Measurements from ENCODE around the gene PLA2G7.
"Not testable (repeated sequence)": the region's sequence is repeated elsewhere in the genome, so short reads cannot be mapped to it uniquely, and the experiment has no call there.

The PLA2G7 gene

DNA sequence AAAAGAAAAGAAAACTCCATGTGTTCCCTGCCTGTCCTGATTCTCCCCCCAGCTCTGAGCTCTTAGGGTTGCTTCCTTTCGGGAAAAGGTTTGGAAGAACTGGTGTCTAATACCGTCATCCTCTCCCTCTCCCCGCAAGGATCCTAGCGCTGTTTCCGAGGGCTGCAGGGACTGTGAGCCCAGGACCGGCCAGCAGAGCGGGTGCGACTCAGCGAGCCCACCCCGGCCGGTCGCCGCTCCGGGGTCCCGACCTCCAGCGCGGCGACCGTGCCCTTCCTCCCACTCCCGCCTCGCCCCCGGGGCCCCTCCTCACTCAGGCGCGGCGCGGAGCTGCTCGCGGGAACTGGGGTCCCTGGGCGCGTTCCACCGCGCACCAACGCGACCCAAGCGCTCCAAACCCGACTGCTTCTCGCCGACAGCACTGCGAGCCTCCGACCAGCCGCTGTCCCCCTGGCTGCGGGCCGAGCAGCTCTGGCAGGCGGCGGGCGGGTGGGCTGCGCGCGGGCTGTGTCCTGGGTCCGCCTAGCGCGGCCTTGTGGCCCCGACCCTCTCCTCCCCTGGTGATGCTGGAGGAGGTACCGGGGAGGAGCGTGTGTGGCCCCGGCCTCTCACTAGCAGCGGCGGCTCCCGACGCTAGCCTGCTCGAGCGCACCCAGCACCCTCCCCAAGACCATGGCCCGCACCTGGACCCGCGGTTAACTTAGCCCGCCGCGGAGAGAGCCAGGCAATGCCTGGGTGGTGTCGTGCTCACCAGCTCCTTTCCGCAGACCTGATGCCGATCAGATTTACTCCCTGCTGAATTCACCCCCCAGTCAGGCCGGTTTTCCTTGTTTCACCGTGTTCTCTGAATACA, at the start of gene PLA2G7:
PLA2G7 (minus strand) TSS at position 509 of the 853 bp plus-strand sequence. CDS start 12,484 bp downstream, outside the sequence.
- no peak for DNase-seq (ENCODE audit: low read depth, low spot score)

DNA sequence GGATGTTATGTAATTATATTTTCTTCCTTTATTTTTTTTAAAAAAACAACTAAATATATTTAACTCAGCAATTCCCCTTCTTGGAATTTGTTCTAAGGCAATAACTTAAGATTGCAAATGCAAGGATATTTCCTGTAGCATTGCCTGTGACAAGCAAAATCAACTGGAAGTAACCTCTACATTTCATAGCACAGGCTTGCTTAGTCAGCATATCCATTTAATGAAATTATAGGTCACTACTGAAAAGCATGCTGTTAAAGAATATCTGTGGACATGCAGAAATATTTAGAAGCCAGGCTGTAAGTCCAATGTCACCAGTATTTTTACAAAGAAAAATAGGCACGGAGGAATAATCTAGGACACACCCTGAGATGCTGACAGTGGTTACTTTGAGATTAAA, 49.4 kb upstream of the PLA2G7 start:
- DNase-seq (ENCODE audit: low read depth, low spot score), result no peak

DNA sequence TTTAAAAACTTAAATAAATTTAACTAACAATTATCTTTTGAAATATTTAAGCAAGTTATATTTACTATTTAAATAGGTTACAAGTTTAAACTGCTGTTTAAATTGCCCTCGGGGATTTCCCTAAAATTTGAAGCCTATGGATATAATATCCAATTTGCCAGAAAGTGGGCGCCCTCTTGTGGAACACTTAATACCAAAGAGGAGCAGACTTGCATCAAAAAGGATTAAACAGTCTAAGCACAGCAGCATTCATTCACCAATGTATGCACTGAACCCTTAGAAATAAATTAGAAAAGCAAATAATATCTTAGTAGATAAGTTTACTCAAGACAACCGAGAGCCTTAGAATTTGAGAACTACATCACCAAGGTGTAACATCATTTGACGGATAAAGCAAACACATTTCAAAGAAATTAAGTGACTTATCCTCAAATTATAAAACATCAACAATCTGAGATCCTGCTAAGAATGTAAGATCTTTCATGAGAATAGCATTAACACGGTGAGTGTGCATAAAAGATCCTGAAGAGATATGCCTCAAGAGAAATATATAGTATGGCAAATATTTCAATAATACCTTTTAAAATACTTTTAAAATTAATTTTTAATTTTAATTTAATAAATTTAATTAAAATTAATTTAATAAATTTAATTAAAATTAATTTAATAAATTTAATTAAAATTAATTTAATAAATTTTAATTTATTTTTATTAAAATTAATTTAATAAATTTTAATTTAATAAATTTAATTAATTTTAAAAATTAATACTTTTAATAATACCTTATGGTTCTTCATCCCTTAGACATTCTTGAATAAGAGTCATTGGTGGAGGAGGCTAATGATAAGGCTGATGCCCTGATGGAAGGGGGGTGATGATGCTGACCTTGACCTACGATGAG, 46.6 kb upstream of the PLA2G7 start:
- peak; percentile 9 for DNase-seq (ENCODE audit: low read depth, low spot score)

DNA sequence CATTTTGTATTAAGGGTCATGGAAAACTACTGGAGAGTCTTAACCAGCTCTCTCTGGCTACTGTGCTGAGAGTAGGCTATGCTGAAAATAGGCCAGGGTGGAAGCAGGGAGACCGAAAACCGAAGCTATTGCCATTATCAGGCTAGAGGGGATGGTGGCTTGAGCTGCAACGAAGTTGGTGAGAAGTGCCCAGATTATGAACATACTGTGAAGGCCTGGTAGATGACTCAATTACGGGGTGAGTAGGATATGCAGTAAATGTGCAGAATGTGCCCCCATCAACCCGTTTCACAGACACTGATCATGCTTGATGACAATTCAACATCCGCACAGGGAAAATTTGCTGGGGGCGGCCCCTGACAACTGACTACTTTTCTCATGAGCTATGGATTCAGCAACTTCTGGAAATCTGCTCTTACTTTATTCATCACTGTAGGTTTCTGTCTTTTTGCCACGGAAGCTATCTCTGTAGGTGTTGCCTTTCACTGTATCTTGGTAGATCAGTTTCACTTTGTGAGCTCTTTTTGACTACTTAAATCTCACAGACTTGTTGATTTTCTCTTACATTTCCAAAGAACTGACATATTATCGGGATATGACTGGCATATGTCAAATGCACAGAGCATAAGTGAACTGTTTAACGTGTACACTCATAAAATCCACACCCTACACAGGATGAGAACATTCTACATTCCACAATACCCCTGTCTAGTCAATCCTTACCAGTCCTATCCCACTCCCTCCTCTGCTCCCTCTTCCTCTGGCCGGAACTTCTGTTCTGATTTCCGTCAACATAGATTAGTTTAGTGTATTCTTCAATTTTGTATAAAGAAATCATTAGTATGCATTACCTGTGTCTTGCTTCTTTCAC, 42.5 kb upstream of the PLA2G7 start:
- DNase-seq (ENCODE audit: low read depth, low spot score), result no peak

DNA sequence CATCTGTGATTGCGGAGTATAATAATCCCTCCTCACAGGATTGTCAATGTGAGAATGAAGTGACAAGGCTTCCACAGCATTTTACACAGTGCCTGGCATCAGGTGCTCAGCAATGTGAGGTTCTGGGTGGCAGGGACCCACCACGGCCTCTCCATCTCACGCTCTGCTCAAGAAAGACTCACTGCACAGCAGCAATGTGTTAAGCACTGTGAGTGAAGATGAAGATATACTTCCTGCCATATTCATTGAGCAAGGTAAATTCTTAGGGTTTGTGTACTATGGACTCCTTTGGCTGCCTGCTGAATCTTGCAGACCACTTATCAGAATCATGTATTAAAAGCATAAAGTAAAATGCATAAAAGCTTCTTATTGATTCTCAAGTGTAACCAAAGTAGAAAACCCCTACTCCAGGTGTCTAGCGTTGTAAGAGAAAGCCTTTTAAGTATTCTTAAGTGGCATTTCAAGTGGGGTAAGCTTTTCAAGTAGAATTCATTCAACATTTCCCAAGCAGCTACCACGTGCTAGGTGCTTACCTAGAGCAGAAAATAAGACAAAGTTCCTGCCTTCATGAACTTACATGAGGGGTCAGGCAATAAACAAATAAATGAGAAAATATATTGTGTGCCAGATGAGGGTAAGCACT, 41.0 kb upstream of the PLA2G7 start:
- DNase-seq (ENCODE audit: low read depth, low spot score), result no peak

DNA sequence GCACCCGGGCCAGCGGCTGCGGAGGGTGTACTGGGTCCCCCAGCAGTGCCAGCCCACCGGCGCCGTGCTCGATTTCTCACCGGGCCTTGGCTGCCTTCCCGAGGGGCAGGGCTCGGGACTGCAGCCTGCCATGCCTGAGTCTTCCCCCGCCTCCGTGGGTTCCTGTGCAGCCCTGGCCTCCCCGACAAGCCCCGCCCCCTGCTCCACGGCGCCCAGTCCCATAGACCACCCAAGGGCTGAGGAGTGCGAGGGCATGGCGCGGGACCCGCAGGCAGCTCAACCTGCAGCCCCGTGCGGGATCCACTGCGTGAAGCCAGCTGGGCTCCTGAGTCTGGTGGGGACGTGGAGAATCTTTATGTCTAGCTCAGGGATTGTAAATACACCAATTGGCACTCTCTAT, 39.6 kb upstream of the PLA2G7 start:
- not testable (repeated sequence) for DNase-seq (ENCODE audit: low read depth, low spot score)

DNA sequence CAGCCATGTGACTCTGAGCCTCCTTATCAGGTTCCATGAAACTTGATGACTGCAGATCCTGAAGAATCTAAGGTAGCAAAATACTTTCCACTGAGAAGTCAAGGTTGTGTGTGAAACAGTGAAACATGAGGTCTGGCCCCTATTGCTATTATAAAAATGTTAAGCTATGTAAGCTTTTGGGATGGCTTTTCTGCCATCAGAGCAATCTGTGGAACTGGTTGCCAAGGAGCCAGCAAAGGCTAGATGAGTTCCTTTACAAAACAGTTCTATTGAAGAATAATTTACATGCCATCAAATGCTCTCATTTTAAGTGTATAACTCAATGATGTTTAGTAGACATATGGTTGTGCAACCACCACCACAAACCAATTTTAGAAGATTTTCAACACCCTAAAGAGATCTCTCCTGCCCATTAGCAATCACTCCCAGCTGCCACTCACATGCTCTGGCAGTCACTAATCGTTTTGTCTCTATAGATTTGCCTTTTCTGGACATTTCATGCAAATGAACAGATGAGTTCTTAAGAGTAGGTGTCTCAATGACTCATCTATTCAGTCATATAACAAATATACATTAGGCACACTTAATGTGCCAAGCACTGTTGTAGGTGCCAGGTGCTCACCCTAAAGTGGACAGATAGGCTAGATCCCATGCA, 38.2 kb upstream of the PLA2G7 start:
- no peak for DNase-seq (ENCODE audit: low read depth, low spot score)

DNA sequence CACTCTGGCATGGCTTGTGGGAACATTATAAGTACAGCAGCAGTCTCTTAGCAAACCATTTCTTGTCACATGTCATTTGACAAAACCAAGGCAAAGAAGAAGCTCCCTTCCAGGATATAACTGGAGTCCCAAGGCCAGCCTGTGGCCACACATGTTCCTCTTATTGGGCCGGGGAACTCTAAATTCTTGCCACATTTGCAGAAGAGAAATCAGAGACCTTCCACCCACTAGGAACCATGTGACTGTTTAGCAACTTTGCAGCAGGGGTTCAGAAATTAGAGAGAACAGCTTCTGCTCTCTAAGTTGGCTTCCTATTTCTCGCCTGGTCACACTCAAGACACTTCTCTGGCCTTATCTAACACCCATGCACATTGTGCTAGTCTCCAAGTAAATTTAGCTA, 37.6 kb upstream of the PLA2G7 start:
- DNase-seq (ENCODE audit: low read depth, low spot score), result no peak

DNA sequence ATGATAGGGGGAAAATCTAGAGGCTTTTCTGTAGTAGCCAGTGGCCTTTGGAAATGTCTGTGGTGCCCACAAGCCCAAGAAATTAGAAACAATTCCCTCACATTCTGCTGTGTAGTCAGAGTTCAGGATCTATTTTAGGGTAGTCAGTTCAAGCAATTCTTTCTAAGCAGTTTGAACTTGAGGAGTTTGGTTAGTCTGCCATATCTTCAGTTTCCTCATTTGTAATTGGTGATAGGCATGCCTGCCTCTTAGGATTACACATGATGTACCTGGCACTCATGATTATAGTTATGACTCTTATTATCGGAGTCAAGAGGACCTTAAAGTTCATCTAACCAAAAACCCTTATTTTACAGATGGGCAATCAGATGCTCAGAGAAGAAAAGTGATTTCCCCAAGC, 36.8 kb upstream of the PLA2G7 start:
- DNase-seq (ENCODE audit: low read depth, low spot score), result no peak

DNA sequence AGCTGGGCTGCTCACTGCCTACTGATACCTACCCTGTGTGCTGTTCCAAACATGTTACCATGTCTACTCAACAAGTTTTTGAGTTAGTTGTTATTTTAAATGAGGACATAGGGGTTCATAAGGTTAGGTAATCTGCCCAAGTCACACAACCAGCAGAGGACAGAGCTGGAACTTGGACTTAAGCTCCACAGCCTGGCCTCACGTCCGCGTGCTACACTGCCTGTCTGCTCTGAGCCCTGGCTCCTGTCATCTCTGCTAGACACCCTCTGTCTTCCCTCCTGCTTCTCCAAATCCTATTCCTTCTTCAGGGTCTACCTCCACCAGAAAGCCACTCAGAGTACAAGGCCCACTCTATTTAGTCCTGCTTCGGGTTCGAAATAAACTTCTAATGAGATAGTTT, 29.8 kb upstream of the PLA2G7 start:
- no peak for DNase-seq (ENCODE audit: low read depth, low spot score)

DNA sequence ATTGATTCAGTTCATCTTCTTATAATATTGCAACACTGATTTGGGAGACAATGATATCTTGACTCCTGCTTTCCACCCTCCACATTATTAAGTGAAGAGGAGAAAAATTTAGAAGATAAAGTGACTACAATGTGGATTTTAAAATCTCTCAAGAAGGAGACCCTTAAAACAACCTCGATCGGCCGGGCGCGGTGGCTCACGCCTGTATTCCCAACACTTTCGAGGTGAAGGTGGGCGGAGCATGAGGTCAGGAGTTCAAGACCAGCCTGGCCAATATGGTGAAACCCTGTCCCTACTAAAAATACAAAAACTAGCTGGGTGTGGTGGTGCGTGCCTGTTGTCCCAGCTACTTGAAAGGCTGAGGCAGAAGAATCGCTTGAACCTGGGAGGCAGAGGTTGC, 29.1 kb upstream of the PLA2G7 start:
- DNase-seq (ENCODE audit: low read depth, low spot score), result not testable (repeated sequence)

DNA sequence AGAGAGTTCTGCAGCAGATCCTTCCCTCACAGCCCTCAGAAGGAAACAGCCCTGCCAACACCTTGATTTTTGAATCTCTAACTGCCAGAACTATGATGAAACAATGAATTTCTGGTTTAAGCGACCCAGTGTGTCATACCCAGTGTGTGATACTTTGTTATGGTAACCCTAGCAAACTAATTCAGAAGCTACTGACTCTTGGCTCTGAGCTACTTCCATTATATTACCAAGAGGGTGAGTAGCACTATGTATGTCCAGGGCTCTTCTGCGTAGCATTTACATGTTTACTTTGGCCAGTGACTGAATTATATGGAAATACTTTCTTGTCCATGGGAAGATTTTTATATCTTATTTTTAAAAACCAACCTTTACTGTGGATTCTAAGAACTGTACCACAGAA, 28.3 kb upstream of the PLA2G7 start:
- no peak for DNase-seq (ENCODE audit: low read depth, low spot score)

DNA sequence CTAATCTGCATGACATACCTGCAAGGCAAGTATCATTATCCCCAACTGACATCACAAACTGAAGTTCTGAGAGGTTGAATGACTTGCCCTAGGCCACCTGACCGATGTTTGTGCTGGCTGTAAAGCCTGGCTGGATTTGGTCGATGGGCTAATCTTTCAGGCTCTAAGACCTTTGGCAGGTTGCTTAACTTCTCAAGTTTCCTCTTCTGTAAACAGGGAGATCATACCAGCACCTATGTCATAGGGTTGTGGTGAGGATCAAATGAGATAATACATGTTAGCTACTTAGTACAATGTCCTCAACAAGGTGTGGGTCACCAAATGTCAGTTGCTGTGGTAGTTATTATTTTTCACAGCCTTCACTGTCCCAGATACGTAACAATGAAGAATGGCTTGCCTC, 25.8 kb upstream of the PLA2G7 start:
- no peak for DNase-seq (ENCODE audit: low read depth, low spot score)

DNA sequence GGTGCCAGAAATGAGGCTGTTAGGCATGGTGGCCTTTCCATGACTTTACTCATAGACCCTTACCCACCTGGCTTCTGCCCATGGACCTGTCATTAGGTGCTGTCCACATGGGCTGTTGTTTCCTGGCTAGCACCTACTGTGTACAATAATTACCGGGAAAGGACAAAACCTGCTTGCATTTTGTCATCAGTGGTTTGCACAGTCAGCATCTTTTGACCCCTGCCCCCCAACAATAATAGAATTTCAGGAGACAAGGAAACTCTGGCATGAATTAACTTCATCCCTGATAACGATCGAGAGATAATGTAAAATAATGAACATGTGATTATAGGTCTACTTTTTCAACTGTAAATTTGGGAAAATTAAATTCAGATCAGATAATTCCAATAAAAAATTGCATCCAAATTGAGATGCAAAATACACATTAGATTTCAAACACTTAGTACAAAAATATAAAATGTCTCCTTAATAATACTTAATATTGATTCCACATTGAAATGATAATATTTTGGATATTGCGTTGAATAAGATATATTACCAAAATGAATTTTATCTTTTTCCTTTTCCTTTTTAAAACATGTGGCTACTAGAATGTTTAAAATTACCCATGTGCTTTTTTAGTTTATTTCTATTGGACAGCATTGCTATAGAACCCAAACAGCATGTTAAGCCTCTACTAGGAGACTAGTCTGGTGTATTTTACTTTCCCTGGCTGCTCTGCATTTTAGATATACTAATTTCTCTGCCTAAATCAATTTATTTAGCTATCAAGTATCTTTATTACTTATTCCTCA, 24.0 kb upstream of the PLA2G7 start:
- DNase-seq (ENCODE audit: low read depth, low spot score), result no peak

DNA sequence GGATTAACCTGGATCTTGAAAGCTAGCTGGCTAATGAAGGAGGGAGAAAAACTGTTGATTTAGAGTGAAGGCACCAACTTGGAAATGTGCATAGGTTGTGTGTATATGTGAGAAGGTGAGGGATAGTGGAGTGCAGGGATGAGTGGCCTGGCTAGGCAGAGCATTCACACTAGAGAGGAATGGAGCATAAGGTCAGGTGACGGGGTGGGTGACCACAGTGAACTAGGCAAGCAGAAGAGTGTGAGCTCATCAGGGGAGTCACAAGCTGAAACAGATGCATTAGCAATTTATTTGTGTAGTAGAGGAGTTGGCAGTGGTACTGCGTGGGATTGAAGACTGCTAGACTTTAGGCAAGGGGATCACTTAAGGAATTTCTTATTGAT, 22.0 kb upstream of the PLA2G7 start:
- DNase-seq (ENCODE audit: low read depth, low spot score), result no peak

DNA sequence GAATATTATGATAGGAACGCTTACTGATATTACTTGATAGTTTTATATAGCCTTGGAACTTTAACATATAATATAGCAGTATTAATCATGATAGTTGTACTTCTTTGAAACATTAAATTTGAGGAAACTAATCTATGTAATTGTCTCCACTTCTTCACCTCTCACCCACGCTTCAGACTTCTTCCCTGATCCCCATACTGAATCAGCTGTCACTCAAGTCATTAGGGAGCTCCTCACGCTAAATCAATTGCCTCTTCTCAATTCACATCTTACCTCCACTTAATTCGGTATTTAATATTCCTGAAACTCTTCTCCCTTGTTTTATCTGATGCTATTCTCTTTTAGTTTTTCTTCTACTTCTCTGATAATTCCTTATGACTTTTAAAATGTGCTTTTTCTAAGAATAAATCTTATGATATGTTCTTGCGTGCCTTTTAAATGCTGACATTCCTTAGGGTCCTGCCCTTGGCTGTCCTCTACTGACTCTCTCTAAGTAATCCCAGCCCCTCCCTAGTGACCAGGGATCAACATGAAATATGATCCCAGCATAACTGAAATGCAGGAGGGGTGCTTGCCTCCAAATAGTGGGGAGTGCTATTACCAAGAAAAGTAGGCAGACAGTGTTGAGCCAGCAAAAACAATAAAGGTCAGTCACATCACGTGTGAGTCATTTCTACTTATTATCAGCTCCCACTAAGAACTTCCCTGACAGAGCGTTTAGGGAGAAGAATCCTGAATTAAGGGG, 21.5 kb upstream of the PLA2G7 start:
- no peak for DNase-seq (ENCODE audit: low read depth, low spot score)

DNA sequence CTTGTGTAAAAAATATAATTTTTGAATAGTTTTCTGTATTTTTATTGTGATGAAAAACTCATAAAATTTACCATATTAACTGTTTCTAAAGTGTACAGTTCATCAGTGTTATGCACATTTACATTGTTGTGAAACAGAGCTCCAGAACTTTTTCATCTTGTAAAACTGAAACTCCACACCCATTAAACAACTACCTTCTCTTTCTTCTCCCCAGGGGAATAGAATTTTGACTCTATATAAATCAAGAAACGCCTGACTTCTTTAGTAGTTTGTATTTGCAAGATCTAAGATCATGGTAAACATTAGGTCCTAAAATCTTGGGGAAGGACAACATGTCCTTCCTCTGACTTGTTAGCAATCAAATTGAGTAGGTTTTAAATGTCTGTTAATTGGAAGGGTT, 20.7 kb upstream of the PLA2G7 start:
- DNase-seq (ENCODE audit: low read depth, low spot score), result no peak

DNA sequence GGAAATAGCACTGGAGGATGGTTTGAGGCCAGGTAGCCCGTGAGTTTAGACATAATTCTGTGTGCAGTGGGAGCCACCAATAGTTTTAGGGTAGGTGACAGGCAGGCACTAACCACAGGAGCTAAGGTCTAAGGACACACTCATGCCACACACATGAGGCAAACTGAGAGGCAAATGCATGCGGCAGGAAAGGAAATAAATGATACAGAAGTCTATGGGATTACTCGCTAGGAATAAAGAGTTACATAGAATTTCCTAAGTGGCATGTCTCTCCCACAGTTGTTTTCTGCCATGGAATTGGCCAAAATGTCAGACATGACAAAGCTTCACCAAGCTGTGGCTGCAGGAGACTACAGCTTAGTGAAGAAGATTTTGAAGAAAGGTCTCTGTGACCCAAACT, 16.5 kb upstream of the PLA2G7 start:
- no peak for DNase-seq (ENCODE audit: low read depth, low spot score)

DNA sequence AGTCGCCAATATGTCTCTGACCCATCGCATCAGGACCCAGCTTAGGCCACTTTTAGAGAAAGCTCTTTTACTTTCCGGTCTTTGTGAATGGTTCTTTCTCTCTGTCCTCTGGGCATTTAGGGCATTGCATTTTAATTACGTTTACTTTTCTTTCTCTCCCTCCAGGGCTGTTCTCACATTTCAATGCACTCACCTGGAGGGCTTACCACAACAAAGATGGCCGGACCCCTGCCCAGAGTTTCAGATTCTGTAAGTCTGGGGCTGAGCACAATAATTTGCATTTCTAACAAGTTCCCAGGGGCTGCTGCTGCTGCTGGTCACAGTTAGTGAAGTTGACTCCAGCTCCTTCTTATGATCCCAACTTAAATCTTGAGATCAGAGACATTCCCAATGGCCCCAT, 14.6 kb upstream of the PLA2G7 start:
- peak; percentile 56 for DNase-seq (ENCODE audit: low read depth, low spot score)
